ENCODE results near the gene APOBEC2. TPM values are rescaled to one million over a fixed set of nuclear protein-coding genes. Genes with fewer than 3 reads are reported as not detected.
"Not testable (repeated sequence)": the region's sequence is repeated elsewhere in the genome, so short reads cannot be mapped to it uniquely, and the experiment has no call there.

The APOBEC2 gene
- total and polyA plus RNA-seq, 2 experiments from 2014 or later: not detected

GRCh38 chr6:41011673-41012072 lies 41.3 kb upstream of the APOBEC2 start:
- DNase-seq: no peak
- H3K9ac ChIP-seq: no peak overlapping the region
- H3K9me2 ChIP-seq (ENCODE audit: insufficient read depth): no peaks in the 10 kb centered on the region
- no peaks in the 10 kb centered on the region for H3K36me3 ChIP-seq (ENCODE audit: low read depth)
- H4K20me1 ChIP-seq (ENCODE audit: insufficient read depth): no peaks in the 10 kb centered on the region
- H3K27ac ChIP-seq: no peak overlapping the region
- H3K9me3 ChIP-seq (ENCODE audit: low read depth): no peaks in the 10 kb centered on the region
- H3K79me2 ChIP-seq (ENCODE audit: insufficient read depth): no peaks in the 10 kb centered on the region
- no peaks in the 10 kb centered on the region for H3K4me1 ChIP-seq (ENCODE audit: insufficient read depth)
- WGBS, 2 experiments (ENCODE audit: low coverage in 1 of 2, low lambda C conversion rate in 2 of 2, missing lambda C conversion rate in 2 of 2): 39 to 51% methylated on average over 2 of the region's 2 CpGs
- H3K27me3 ChIP-seq (replicated peaks; ENCODE audit: insufficient read depth): 0 out of 2 replicates have a peak, but pooled peaks cover 5% of the 10 kb centered on the region
- in situ Hi-C loops (cut with MboI): no loop called here
- H3K4me3 ChIP-seq: no peak overlapping the region
- TF ChIP-seq EZH2 (IDR thresholded peaks at IDR 0.05; ENCODE audit: insufficient read depth, poor library complexity, severe bottlenecking): no peak
- no peak for TF ChIP-seq EZH2phosphoT487 (IDR thresholded peaks at IDR 0.05; ENCODE audit: insufficient read depth, low read depth)
- H3F3A ChIP-seq (ENCODE audit: insufficient read depth): no peaks in the 10 kb centered on the region
- no peak overlapping the region for H3K4me2 ChIP-seq (ENCODE audit: unreplicated experiment)
- H2AFZ ChIP-seq: no peak overlapping the region

- H3K27ac ChIP-seq: no peak overlapping the region
- in situ Hi-C loops (cut with MboI): no loop called here
- no peaks in the 10 kb centered on the region for H3K36me3 ChIP-seq (ENCODE audit: low read depth)
- H3K27me3 ChIP-seq (replicated peaks; ENCODE audit: insufficient read depth): 0 out of 2 replicates have a peak, but pooled peaks cover 4% of the 10 kb centered on the region
- no peaks in the 10 kb centered on the region for H4K20me1 ChIP-seq (ENCODE audit: insufficient read depth)
- H3K9ac ChIP-seq: no peak overlapping the region
- no peaks in the 10 kb centered on the region for H3K79me2 ChIP-seq (ENCODE audit: insufficient read depth)
- H3K4me3 ChIP-seq: no peak overlapping the region
- H3K9me2 ChIP-seq (ENCODE audit: insufficient read depth): no peaks in the 10 kb centered on the region
- 75 to 77% methylated on average over 5 of the region's 5 CpGs for WGBS, 2 experiments (ENCODE audit: low coverage in 1 of 2, low lambda C conversion rate in 2 of 2, missing lambda C conversion rate in 2 of 2)
- no peaks in the 10 kb centered on the region for H3F3A ChIP-seq (ENCODE audit: insufficient read depth)
- H3K4me1 ChIP-seq (ENCODE audit: insufficient read depth): no peaks in the 10 kb centered on the region
- no peak for DNase-seq
- no peak overlapping the region for H2AFZ ChIP-seq
- no peaks in the 10 kb centered on the region for H3K9me3 ChIP-seq (ENCODE audit: low read depth)
- TF ChIP-seq EZH2 (IDR thresholded peaks at IDR 0.05; ENCODE audit: insufficient read depth, poor library complexity, severe bottlenecking) (no peak), EZH2phosphoT487 (IDR thresholded peaks at IDR 0.05; ENCODE audit: insufficient read depth, low read depth) (no peak)
- H3K4me2 ChIP-seq (ENCODE audit: unreplicated experiment): no peak overlapping the region
Measured at GRCh38 chr6:41013466-41014153, 39.4 kb upstream of the APOBEC2 start.

GRCh38 chr6:41014780-41015179 lies 38.2 kb upstream of the APOBEC2 start:
- no peak for DNase-seq
- in situ Hi-C loops (cut with MboI): no loop called here

GRCh38 chr6:41015860-41016259 lies 37.1 kb upstream of the APOBEC2 start:
- H3K9me2 ChIP-seq (ENCODE audit: insufficient read depth); H3K27me3 ChIP-seq (replicated peaks; ENCODE audit: insufficient read depth); H3K9me3 ChIP-seq (ENCODE audit: low read depth); H3K9ac ChIP-seq; H3K36me3 ChIP-seq (ENCODE audit: low read depth); in situ Hi-C loops (cut with MboI); H3K27ac ChIP-seq; H3K4me3 ChIP-seq; H3K4me1 ChIP-seq (ENCODE audit: insufficient read depth); H4K20me1 ChIP-seq (ENCODE audit: insufficient read depth); H2AFZ ChIP-seq; H3K79me2 ChIP-seq (ENCODE audit: insufficient read depth); DNase-seq; H3F3A ChIP-seq (ENCODE audit: insufficient read depth); H3K4me2 ChIP-seq (ENCODE audit: unreplicated experiment): not testable (repeated sequence)
- 71 to 78% methylated on average over 5 of the region's 5 CpGs for WGBS, 2 experiments (ENCODE audit: low coverage in 1 of 2, low lambda C conversion rate in 2 of 2, missing lambda C conversion rate in 2 of 2)

More at GRCh38 chr6:41014780-41015179, 38.2 kb upstream of the APOBEC2 start:
- Histone ChIP-seq H3K4me2 (ENCODE audit: unreplicated experiment) (no peak overlapping the region), H3K27me3 (replicated peaks; ENCODE audit: insufficient read depth) (no peaks in the 10 kb centered on the region), H3K9me2 (ENCODE audit: insufficient read depth) (no peaks in the 10 kb centered on the region), H2AFZ (no peak overlapping the region), H3K9me3 (ENCODE audit: low read depth) (no peaks in the 10 kb centered on the region), H3K36me3 (ENCODE audit: low read depth) (no peaks in the 10 kb centered on the region), H3K27ac (no peak overlapping the region), H3K9ac (no peak overlapping the region), H3K4me3 (no peak overlapping the region), H4K20me1 (ENCODE audit: insufficient read depth) (no peaks in the 10 kb centered on the region), H3F3A (ENCODE audit: insufficient read depth) (no peaks in the 10 kb centered on the region), H3K79me2 (ENCODE audit: insufficient read depth) (no peaks in the 10 kb centered on the region), H3K4me1 (ENCODE audit: insufficient read depth) (no peaks in the 10 kb centered on the region)
- 81 to 88% methylated on average over 4 of the region's 4 CpGs for WGBS, 2 experiments (ENCODE audit: low coverage in 1 of 2, low lambda C conversion rate in 2 of 2, missing lambda C conversion rate in 2 of 2)
- no peak for TF ChIP-seq EZH2phosphoT487 (IDR thresholded peaks at IDR 0.05; ENCODE audit: insufficient read depth, low read depth)
- no peak for TF ChIP-seq EZH2 (IDR thresholded peaks at IDR 0.05; ENCODE audit: insufficient read depth, poor library complexity, severe bottlenecking)

Data from GM23248 (cell line).